Parathyroid adenoma (tissue), 2 donors: ENCODE data around the gene DDX41.

Experiments
- H2AFZ ChIP-seq: fragments of 300-600 bp; sonication (generic); one replicate; pipeline ENCODE4 v1.7.0; 2017; ENCODE audit warnings: antibody characterized with exemption, mild to moderate bottlenecking
- H3K27ac ChIP-seq: fragments of 300-600 bp; sonication (generic); one replicate; pipeline ENCODE4 v1.7.0; 2017
- H3K27me3 ChIP-seq: fragments of 300-600 bp; sonication (generic); one replicate; pipeline ENCODE4 v1.7.0; 2017; ENCODE audit warnings: low read length; ENCODE audit not compliant: control insufficient read depth, insufficient read depth
- H3K36me3 ChIP-seq: fragments of 300-600 bp; sonication (generic); one replicate; pipeline ENCODE4 v1.7.0; 2017; ENCODE audit warnings: low read length; ENCODE audit not compliant: control insufficient read depth, insufficient read depth
- H3K4me1 ChIP-seq: fragments of 300-600 bp; sonication (generic); one replicate; pipeline ENCODE4 v1.7.0; 2017; ENCODE audit warnings: control low read depth
- H3K4me2 ChIP-seq: fragments of 300-600 bp; sonication (generic); one replicate; pipeline ENCODE4 v1.7.0; 2017; ENCODE audit warnings: low read length
- H3K4me3 ChIP-seq: fragments of 300-600 bp; sonication (generic); one replicate; pipeline ENCODE4 v1.7.0; 2017; ENCODE audit warnings: low read depth, low read length
- H3K79me2 ChIP-seq: fragments of 300-600 bp; sonication (generic); one replicate; pipeline ENCODE4 v1.7.0; 2017; ENCODE audit warnings: control low read depth
- H3K9ac ChIP-seq: fragments of 300-600 bp; sonication (generic); one replicate; pipeline ENCODE4 v1.7.0; 2017; ENCODE audit warnings: mild to moderate bottlenecking
- H3K9me3 ChIP-seq: fragments of 300-600 bp; sonication (generic); one replicate; pipeline ENCODE4 v1.7.0; 2017; ENCODE audit warnings: low read length; ENCODE audit not compliant: control insufficient read depth
- TF ChIP-seq, protein P1 (sequence below): fragments of 300-600 bp; sonication (generic); IDR thresholded peaks from one replicate; pipeline ENCODE4 v1.7.0; 2017; ENCODE audit warnings: antibody characterized with exemption, mild to moderate bottlenecking
- donor health status: primary hyperparathyroidism.

DDX41 gene

GRCh38 chr5:177505075-177505474, 11.7 kb downstream of the DDX41 start:
- Histone ChIP-seq H3K9ac (no peak overlapping the region), H3K4me2 (no peak overlapping the region), H3K27ac (no peak overlapping the region), H3K9me3 (no peaks in the 10 kb centered on the region), H3K79me2 (no peaks in the 10 kb centered on the region), H3K36me3 (no peaks in the 10 kb centered on the region), H3K27me3 (no peaks in the 10 kb centered on the region), H2AFZ (no peak overlapping the region), H3K4me3 (no peak overlapping the region), H3K4me1 (peaks cover 7% of the 10 kb centered on the region)
- TF ChIP-seq, protein P1, sequence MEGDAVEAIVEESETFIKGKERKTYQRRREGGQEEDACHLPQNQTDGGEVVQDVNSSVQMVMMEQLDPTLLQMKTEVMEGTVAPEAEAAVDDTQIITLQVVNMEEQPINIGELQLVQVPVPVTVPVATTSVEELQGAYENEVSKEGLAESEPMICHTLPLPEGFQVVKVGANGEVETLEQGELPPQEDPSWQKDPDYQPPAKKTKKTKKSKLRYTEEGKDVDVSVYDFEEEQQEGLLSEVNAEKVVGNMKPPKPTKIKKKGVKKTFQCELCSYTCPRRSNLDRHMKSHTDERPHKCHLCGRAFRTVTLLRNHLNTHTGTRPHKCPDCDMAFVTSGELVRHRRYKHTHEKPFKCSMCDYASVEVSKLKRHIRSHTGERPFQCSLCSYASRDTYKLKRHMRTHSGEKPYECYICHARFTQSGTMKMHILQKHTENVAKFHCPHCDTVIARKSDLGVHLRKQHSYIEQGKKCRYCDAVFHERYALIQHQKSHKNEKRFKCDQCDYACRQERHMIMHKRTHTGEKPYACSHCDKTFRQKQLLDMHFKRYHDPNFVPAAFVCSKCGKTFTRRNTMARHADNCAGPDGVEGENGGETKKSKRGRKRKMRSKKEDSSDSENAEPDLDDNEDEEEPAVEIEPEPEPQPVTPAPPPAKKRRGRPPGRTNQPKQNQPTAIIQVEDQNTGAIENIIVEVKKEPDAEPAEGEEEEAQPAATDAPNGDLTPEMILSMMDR, result no peak

GRCh38 chr5:177504086-177505056, 12.4 kb downstream of the DDX41 start:
- H3K9me3 ChIP-seq, result no peaks in the 10 kb centered on the region
- H3K4me1 ChIP-seq, result peaks cover 7% of the 10 kb centered on the region
- H3K36me3 ChIP-seq, result no peaks in the 10 kb centered on the region
- H3K9ac ChIP-seq, result no peak overlapping the region
- TF ChIP-seq, protein P1, result no peak
- no peak overlapping the region for H3K4me2 ChIP-seq
- H3K4me3 ChIP-seq, result no peak overlapping the region
- no peaks in the 10 kb centered on the region for H3K79me2 ChIP-seq
- no peak overlapping the region for H2AFZ ChIP-seq
- no peaks in the 10 kb centered on the region for H3K27me3 ChIP-seq
- H3K27ac ChIP-seq, result no peak overlapping the region

DNA sequence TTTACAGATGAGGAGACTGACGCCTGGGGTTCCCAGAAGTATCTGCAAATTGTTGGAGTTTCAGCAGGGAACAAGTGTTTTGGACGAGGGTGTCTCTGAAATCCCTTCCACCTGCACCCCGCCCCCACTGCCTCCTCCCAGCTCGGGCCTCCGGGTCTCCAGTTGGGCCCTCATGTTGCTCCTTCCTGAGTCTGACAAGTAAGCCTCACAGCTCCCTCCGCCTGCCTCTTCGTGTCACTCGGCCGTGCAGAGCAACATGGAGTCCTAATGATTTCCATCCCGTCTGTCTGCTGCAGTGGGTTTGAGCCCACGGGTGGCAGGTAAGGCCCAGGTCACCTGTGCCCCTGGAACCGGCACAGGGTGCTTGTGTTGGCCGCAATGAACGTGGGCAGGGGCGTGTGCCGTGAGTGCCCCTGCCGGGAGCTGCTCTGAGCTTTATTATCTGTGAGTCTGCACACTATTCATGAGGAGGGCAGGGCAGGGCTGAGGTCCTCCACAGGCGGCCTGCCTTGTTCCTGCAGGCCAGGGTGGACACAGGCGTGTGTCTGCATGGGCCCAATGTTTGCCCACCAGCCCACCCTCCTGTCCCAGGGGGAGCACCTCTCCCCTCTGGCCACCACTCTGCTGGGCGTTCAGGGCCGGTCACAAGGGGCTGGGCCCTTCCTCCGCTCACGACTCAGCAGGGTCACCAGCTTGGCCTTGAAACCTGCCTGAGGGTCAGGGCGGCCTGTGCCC, 13.2 kb downstream of the DDX41 start:
- Histone ChIP-seq H3K36me3 (no peaks in the 10 kb centered on the region), H3K79me2 (no peaks in the 10 kb centered on the region), H3K27ac (no peak overlapping the region), H3K4me2 (no peak overlapping the region), H3K27me3 (no peaks in the 10 kb centered on the region), H3K9me3 (no peaks in the 10 kb centered on the region), H3K4me1 (peaks cover 7% of the 10 kb centered on the region), H2AFZ (no peak overlapping the region), H3K9ac (no peak overlapping the region), H3K4me3 (no peak overlapping the region)
- TF ChIP-seq, protein P1, result no peak

GRCh38 chr5:177502886-177503285, 13.9 kb downstream of the DDX41 start:
- Histone ChIP-seq H3K27ac (no peak overlapping the region), H2AFZ (no peak overlapping the region), H3K9me3 (no peaks in the 10 kb centered on the region), H3K4me1 (peaks cover 7% of the 10 kb centered on the region), H3K9ac (no peak overlapping the region), H3K36me3 (no peaks in the 10 kb centered on the region), H3K79me2 (no peaks in the 10 kb centered on the region), H3K27me3 (no peaks in the 10 kb centered on the region), H3K4me2 (no peak overlapping the region), H3K4me3 (no peak overlapping the region)
- TF ChIP-seq, protein P1, result no peak
